H1 (cell line): Measurements from ENCODE around the gene SMARCC1. TPM values are rescaled to one million over a fixed set of nuclear protein-coding genes. Genes with fewer than 3 reads are reported as not detected.

Experiments used
- CTCF ChIA-PET: fragments of 300-600 bp; sonication (Branson Sonifier 250); formaldehyde crosslinking; loops from one replicate; lab custom pipeline; 2021; ENCODE audit not compliant: partially characterized antibody; lab: Charles Lee
- POLR2A ChIA-PET: fragments of 300-600 bp; sonication (Branson Sonifier 250); formaldehyde crosslinking; loops from one replicate; lab custom pipeline; 2021; ENCODE audit warnings: inconsistent platforms; ENCODE audit not compliant: partially characterized antibody; lab: Charles Lee
- DNase-seq, 2 experiments: peaks; one replicate each; pipeline versions ENCODE4 v3.0.0 to v3.0.0-alpha.2; 2010 to 2022; ENCODE audit warnings: low spot score in 2 of 2, low read depth in 1 of 2, mixed read lengths in 1 of 2
- FAIRE-seq: peaks from 2 replicates; lab custom pipeline; 2011; peaks lifted over from hg19 to GRCh38; lab: Jason Lieb, UNC
- H2AFZ ChIP-seq: 2 replicates; pipeline ENCODE4 v1.8.1; 2012; ENCODE audit warnings: low read length, inconsistent platforms
- H2AK5ac ChIP-seq: 2 replicates; pipeline ENCODE4 v1.6.1; 2013; ENCODE audit warnings: low read depth, low read length
- H2BK120ac ChIP-seq: replicated peaks from 2 replicates; pipeline ENCODE3; 2013; ENCODE audit warnings: low read depth, low read length, inconsistent platforms
- H2BK12ac ChIP-seq: 2 replicates; pipeline ENCODE4 v1.6.1; 2013; ENCODE audit warnings: low read depth, low read length
- H2BK15ac ChIP-seq: 2 replicates; pipeline ENCODE4 v1.6.1; 2013; ENCODE audit warnings: low read length
- H2BK20ac ChIP-seq: 2 replicates; pipeline ENCODE4 v1.6.1; 2013; ENCODE audit warnings: low read length
- H2BK5ac ChIP-seq: 2 replicates; pipeline ENCODE4 v1.6.1; 2013; ENCODE audit warnings: low read depth, low read length
- H3K14ac ChIP-seq: 2 replicates; pipeline ENCODE4 v1.6.1; 2013; ENCODE audit warnings: inconsistent platforms; ENCODE audit not compliant: insufficient read length
- H3K18ac ChIP-seq: 2 replicates; pipeline ENCODE4 v1.6.1; 2013; ENCODE audit warnings: low read length; ENCODE audit errors: extremely low read depth
- H3K23ac ChIP-seq: 2 replicates; pipeline ENCODE4 v1.6.1; 2013; ENCODE audit warnings: inconsistent platforms; ENCODE audit not compliant: insufficient read length
- H3K23me2 ChIP-seq: 2 replicates; pipeline ENCODE4 v1.6.1; 2013; ENCODE audit warnings: low read depth, low read length
- H3K27ac ChIP-seq: 2 replicates; pipeline ENCODE4 v1.6.1; 2011; ENCODE audit warnings: low read depth, low read length, inconsistent platforms
- H3K27me3 ChIP-seq, 4 experiments: replicated peaks in 1 of 4; 1 replicate in 1 of 4; 2 replicates in 3 of 4; pipeline versions ENCODE4 v1.6.1 to v1.8.1; 2011 to 2013; ENCODE audit warnings: low read length in 3 of 4, mild to moderate bottlenecking in 3 of 4, inconsistent platforms in 2 of 4, mixed read lengths in 2 of 4, moderate library complexity in 1 of 4; ENCODE audit not compliant: control insufficient read depth in 3 of 4, insufficient read depth in 3 of 4; ENCODE audit errors: extremely low read depth in 1 of 4
- H3K36me3 ChIP-seq, 4 experiments: 2 replicates each; pipeline versions ENCODE4 v1.6.1 to v1.8.1; 2011 to 2013; ENCODE audit warnings: mild to moderate bottlenecking in 4 of 4, low read length in 3 of 4, moderate library complexity in 2 of 4, control low read depth in 1 of 4, inconsistent platforms in 1 of 4; ENCODE audit not compliant: insufficient read depth in 4 of 4, control insufficient read depth in 2 of 4
- H3K4ac ChIP-seq: replicated peaks from 2 replicates; pipeline ENCODE3; 2013; ENCODE audit warnings: low read length, low read depth, mixed read lengths, inconsistent platforms; ENCODE audit not compliant: insufficient read length
- H3K4me1 ChIP-seq, 4 experiments: replicated peaks in 1 of 4; 1 replicate in 1 of 4; 2 replicates in 3 of 4; pipeline versions ENCODE4 v1.6.1 to v1.8.1; 2011 to 2013; ENCODE audit warnings: low read length in 3 of 4, inconsistent platforms in 2 of 4, mixed read lengths in 1 of 4; ENCODE audit not compliant: insufficient read depth in 4 of 4, control insufficient read depth in 3 of 4
- H3K4me2 ChIP-seq, 2 experiments: 2 replicates each; pipeline versions ENCODE4 v1.6.1 to v1.8.1; 2011 to 2013; ENCODE audit warnings: low read depth in 2 of 2, low read length in 2 of 2, control low read depth in 1 of 2, inconsistent platforms in 1 of 2, mild to moderate bottlenecking in 1 of 2; ENCODE audit not compliant: insufficient read depth in 1 of 2
- H3K4me3 ChIP-seq, 4 experiments: fragments of 200-600, 300-600 bp in 1 of 4; sonication (generic), shearing (Covaris generic), sonication (Bioruptor Twin) in 1 of 4; 2 replicates each; pipeline versions ENCODE4 v1.5.1 to v1.8.1; 2011 to 2016; ENCODE audit warnings: low read length in 4 of 4, low read depth in 3 of 4, control low read depth in 2 of 4, inconsistent platforms in 2 of 4, mild to moderate bottlenecking in 2 of 4, mixed read lengths in 1 of 4, moderate library complexity in 1 of 4; ENCODE audit not compliant: insufficient read depth in 2 of 4; ENCODE audit errors: extremely low read depth in 1 of 4
- H3K56ac ChIP-seq: replicated peaks from 2 replicates; pipeline ENCODE3; 2013; ENCODE audit warnings: low read depth, mild to moderate bottlenecking, mixed read lengths, low read length, inconsistent platforms; ENCODE audit not compliant: insufficient read length
- H3K79me1 ChIP-seq: 2 replicates; pipeline ENCODE4 v1.6.1; 2013; ENCODE audit warnings: low read depth, low read length, control low read depth
- H3K79me2 ChIP-seq, 2 experiments: 2 replicates each; pipeline versions ENCODE4 v1.6.1 to v1.8.1; 2012 to 2013; ENCODE audit warnings: low read length in 2 of 2, mild to moderate bottlenecking in 2 of 2, inconsistent platforms in 1 of 2; ENCODE audit not compliant: insufficient read depth in 2 of 2, control insufficient read depth in 1 of 2
- H3K9ac ChIP-seq, 4 experiments: replicated peaks in 1 of 4; 1 replicate in 1 of 4; 2 replicates in 3 of 4; pipeline versions ENCODE4 v1.6.1 to v1.8.1; 2011 to 2013; ENCODE audit warnings: low read depth in 3 of 4, low read length in 3 of 4, control low read depth in 2 of 4, mild to moderate bottlenecking in 2 of 4, moderate library complexity in 2 of 4, inconsistent platforms in 1 of 4; ENCODE audit errors: extremely low read depth in 1 of 4
- H3K9me3 ChIP-seq, 2 experiments: 2 replicates each; pipeline versions ENCODE4 v1.6.1 to v1.8.1; 2012 to 2013; ENCODE audit warnings: mild to moderate bottlenecking in 2 of 2, moderate library complexity in 2 of 2, control low read depth in 1 of 2, inconsistent platforms in 1 of 2, low read depth in 1 of 2, low read length in 1 of 2, mixed read lengths in 1 of 2; ENCODE audit not compliant: insufficient read depth in 2 of 2
- H4K20me1 ChIP-seq, 2 experiments: replicated peaks in 1 of 2; 2 replicates each; pipeline versions ENCODE3 to v1.8.1; 2011 to 2013; ENCODE audit warnings: inconsistent platforms in 2 of 2, low read length in 2 of 2, mild to moderate bottlenecking in 1 of 2; ENCODE audit not compliant: insufficient read depth in 2 of 2, control insufficient read depth in 1 of 2
- H4K5ac ChIP-seq: 2 replicates; pipeline ENCODE4 v1.6.1; 2013; ENCODE audit warnings: low read length, low read depth, mixed read lengths, inconsistent platforms; ENCODE audit not compliant: insufficient read length
- H4K8ac ChIP-seq: 2 replicates; pipeline ENCODE4 v1.8.0; 2013; ENCODE audit warnings: mild to moderate bottlenecking, moderate library complexity, low read length, inconsistent platforms; ENCODE audit not compliant: insufficient read depth; ENCODE audit errors: extremely low read depth
- H4K91ac ChIP-seq: replicated peaks from 2 replicates; pipeline ENCODE3; 2013; ENCODE audit warnings: low read length, mixed read lengths, inconsistent platforms; ENCODE audit not compliant: insufficient read length
- ASH2L ChIP-seq: fragments of 200-600, 300-600 bp; sonication (generic); IDR thresholded peaks from one replicate; pipeline ENCODE4 v1.7.1; 2017; ENCODE audit warnings: low read length
- ATF3 ChIP-seq: IDR thresholded peaks from 2 replicates; pipeline ENCODE4 v1.6.1; 2011; ENCODE audit warnings: low read depth, mild to moderate bottlenecking, low read length; ENCODE audit not compliant: insufficient read depth
- CBX8 ChIP-seq: fragments of 300-800, 300-1000 bp; sonication (generic); IDR thresholded peaks from 2 replicates; pipeline ENCODE4 v1.7.1; 2016; ENCODE audit warnings: low read depth, low read length, borderline replicate concordance
- CHD1 ChIP-seq: IDR thresholded peaks from 2 replicates; pipeline ENCODE4 v1.6.1; 2012; ENCODE audit warnings: low read depth, low read length, improper control_type of control experiment
- MAFK ChIP-seq: IDR thresholded peaks from 2 replicates; pipeline ENCODE4 v1.6.1; 2012; ENCODE audit warnings: low read depth, mild to moderate bottlenecking, improper control_type of control experiment, low read length
- POU5F1 ChIP-seq: IDR thresholded peaks from 2 replicates; pipeline ENCODE4 v1.6.1; 2011; ENCODE audit warnings: low read depth, mild to moderate bottlenecking, low read length, moderate library complexity
- SAP30 ChIP-seq: fragments of 300-600 bp; sonication (generic); IDR thresholded peaks from 2 replicates; pipeline ENCODE4 v1.7.1; 2012; ENCODE audit warnings: low read length, moderate library complexity, mild to moderate bottlenecking, inconsistent platforms; ENCODE audit not compliant: insufficient read depth, insufficient replicate concordance
- SUZ12 ChIP-seq: fragments of 200-600 bp; sonication (generic); IDR thresholded peaks from 2 replicates; pipeline ENCODE4 v1.6.1; 2012; ENCODE audit warnings: mild to moderate bottlenecking, inconsistent platforms, low read length, moderate library complexity, mixed read lengths
- YY1 ChIP-seq: IDR thresholded peaks from 2 replicates; pipeline ENCODE4 v1.6.1; 2011; ENCODE audit warnings: low read depth, mild to moderate bottlenecking, low read length
- ZNF274 ChIP-seq: IDR thresholded peaks from 2 replicates; pipeline ENCODE4 v1.7.0; 2012; ENCODE audit warnings: low read length, borderline replicate concordance; ENCODE audit errors: extremely low read depth
- WGBS, 2 experiments: shearing (Covaris generic) in 1 of 2; methylation state at CpG; one replicate each; pipeline versions ENCODE4 v1.1.6 to v1.1.7; 2013 to 2015; ENCODE audit warnings: low lambda C conversion rate in 2 of 2, mixed read lengths in 2 of 2, inconsistent platforms in 1 of 2, low coverage in 1 of 2, missing lambda C conversion rate in 1 of 2; ENCODE audit not compliant: insufficient replicate concordance in 2 of 2, insufficient coverage in 1 of 2, insufficient read length in 1 of 2; ENCODE audit errors: extremely low coverage in 1 of 2, missing lambda C conversion rate in 1 of 2; 5-methylcytosine and 5-hydroxymethylcytosine counted together
- polyA plus RNA-seq, 7 experiments: library from polyadenylated mRNA; depleted of rRNA in 3 of 7; stranded (reverse) in 5 of 7; unstranded in 2 of 7; fragments of >200 nt in 5 of 7; fragments of 200-250 nt in 2 of 7; gene quantifications; 1 replicate in 5 of 7; 2 replicates in 1 of 7; 4 replicates in 1 of 7; pipeline versions ENCODE4 v1.2.1 to v1.2.3, GENCODE V29; 2011 to 2013; ENCODE audit warnings: missing spikeins in 2 of 7, mixed read lengths in 2 of 7
- total RNA-seq: library from RNA; stranded (reverse); fragmentation: NEBNext Ultra II Directional; extraction: Animal tissue kit (Norgen Biotek cat#: 25700); gene quantifications from 2 replicates; pipeline ENCODE4 v1.2.1, GENCODE V29; 2021
- TF ChIP-seq, protein P1 (sequence below): IDR thresholded peaks from 2 replicates; pipeline ENCODE4 v1.6.1; 2012; ENCODE audit warnings: inconsistent platforms
- TF ChIP-seq, protein P2 (sequence below): IDR thresholded peaks from 2 replicates; pipeline ENCODE4 v1.6.1; 2011; ENCODE audit warnings: low read length, improper control_type of control experiment

SMARCC1 gene
- total and polyA plus RNA-seq, 2 of the 8 experiments (the other 6 are each of a cell fraction or from before 2014, with no cell fraction given): 64.1 to 335 TPM

- peaks cover 3 to 4% of the 10 kb centered on the region in 2 experiments for H4K20me1 ChIP-seq
- H4K8ac ChIP-seq: no peak overlapping the region
- peaks cover 28 to 95% (median 68%) of the 10 kb centered on the region in 4 experiments for H3K36me3 ChIP-seq
- no peak overlapping the region for H3K4me2 ChIP-seq
- no peak overlapping the region for H4K5ac ChIP-seq
- H3K23me2 ChIP-seq: no peaks in the 10 kb centered on the region
- no peak overlapping the region for H2BK5ac ChIP-seq
- H3K18ac ChIP-seq: no peak overlapping the region
- no peak overlapping the region for H2AK5ac ChIP-seq
- no peak overlapping the region for H2AFZ ChIP-seq
- H3K9me3 ChIP-seq: no peaks in the 10 kb centered on the region
- 0 out of 2 replicates have a peak, but pooled peaks cover 2% of the 10 kb centered on the region for H3K79me1 ChIP-seq
- no peak overlapping the region for H3K4ac ChIP-seq
- FAIRE-seq (no peak), DNase-seq (no peak)
- no peak overlapping the region for H2BK15ac ChIP-seq
- 93% methylated on average over 8 of the region's 8 CpGs; no CpG with 5 or more reads in 1 of the 2 experiments for WGBS, 2 experiments
- no peak overlapping the region for H3K4me3 ChIP-seq
- no peak overlapping the region for H2BK12ac ChIP-seq
- H3K27ac ChIP-seq: no peak overlapping the region
- no peaks in the 10 kb centered on the region for H3K27me3 ChIP-seq
- no peak overlapping the region for H3K23ac ChIP-seq
- H3K4me1 ChIP-seq: no peaks in the 10 kb centered on the region
- H3K14ac ChIP-seq: no peak overlapping the region
- CTCF ChIA-PET: interaction anchor here (1.6 kb wide), 1 partner anchor 69 kb away, joined by 3 read pairs; no protein-coding TSS in a partner anchor
- H4K91ac ChIP-seq: no peak overlapping the region
- POLR2A ChIA-PET: interaction anchor here (0.6 to 0.9 kb wide), 2 partner anchors 9 to 39 kb away, joined by 3 read pairs; no protein-coding TSS in a partner anchor
- H3K56ac ChIP-seq: no peak overlapping the region
- no peak overlapping the region for H2BK20ac ChIP-seq
- H3K79me2 ChIP-seq: peaks cover 0 to 14% of the 10 kb centered on the region in 2 experiments; a peak in 2 of 4 replicates
- H2BK120ac ChIP-seq: no peak overlapping the region
- H3K9ac ChIP-seq: no peak overlapping the region
- TF ChIP-seq ZNF274 (no peak), MAFK (no peak), ASH2L (no peak), ATF3 (no peak), YY1 (no peak), POU5F1 (no peak), SUZ12 (no peak), SAP30 (no peak), CHD1 (no peak), CBX8 (no peak)
- TF ChIP-seq, protein P1, sequence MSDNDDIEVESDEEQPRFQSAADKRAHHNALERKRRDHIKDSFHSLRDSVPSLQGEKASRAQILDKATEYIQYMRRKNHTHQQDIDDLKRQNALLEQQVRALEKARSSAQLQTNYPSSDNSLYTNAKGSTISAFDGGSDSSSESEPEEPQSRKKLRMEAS: no peak
- TF ChIP-seq, protein P2, sequence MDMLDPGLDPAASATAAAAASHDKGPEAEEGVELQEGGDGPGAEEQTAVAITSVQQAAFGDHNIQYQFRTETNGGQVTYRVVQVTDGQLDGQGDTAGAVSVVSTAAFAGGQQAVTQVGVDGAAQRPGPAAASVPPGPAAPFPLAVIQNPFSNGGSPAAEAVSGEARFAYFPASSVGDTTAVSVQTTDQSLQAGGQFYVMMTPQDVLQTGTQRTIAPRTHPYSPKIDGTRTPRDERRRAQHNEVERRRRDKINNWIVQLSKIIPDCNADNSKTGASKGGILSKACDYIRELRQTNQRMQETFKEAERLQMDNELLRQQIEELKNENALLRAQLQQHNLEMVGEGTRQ: no peak
Measured at GRCh38 chr3:47731061-47731460, 50.6 kb downstream of the SMARCC1 start.
